ENCODE results near the gene RPN1.

Gene RPN1

GRCh38 chr3:128621931-128622330 lies 28.7 kb downstream of the RPN1 start:
- no peak overlapping the region for H3K27ac Mint-ChIP-seq
- H3K36me3 Mint-ChIP-seq (ENCODE audit: low read depth): peaks cover 68% of the 10 kb centered on the region

GRCh38 chr3:128621234-128621633 lies 29.4 kb downstream of the RPN1 start:
- Mint-ChIP-seq H3K27ac (no peak overlapping the region), H3K27me3 (ENCODE audit: low read depth, poor library complexity) (no peaks in the 10 kb centered on the region), H3K4me1 (peaks cover 21% of the 10 kb centered on the region), H3K4me3 (no peak overlapping the region), H3K9me3 (no peaks in the 10 kb centered on the region), H3K36me3 (ENCODE audit: low read depth) (peaks cover 61% of the 10 kb centered on the region)
- no peak for DNase-seq
- no peak for TF ChIP-seq CTCF (IDR thresholded peaks at IDR 0.05)

More at GRCh38 chr3:128621931-128622330, 28.7 kb downstream of the RPN1 start:
- DNase-seq: no peak
- Mint-ChIP-seq H3K27me3 (ENCODE audit: low read depth, poor library complexity) (no peaks in the 10 kb centered on the region), H3K4me1 (peaks cover 22% of the 10 kb centered on the region), H3K4me3 (no peak overlapping the region), H3K9me3 (no peaks in the 10 kb centered on the region)
- TF ChIP-seq CTCF (IDR thresholded peaks at IDR 0.05): no peak

GRCh38 chr3:128620268-128620691 lies 30.3 kb downstream of the RPN1 start:
- Mint-ChIP-seq H3K36me3 (ENCODE audit: low read depth) (peaks cover 52% of the 10 kb centered on the region), H3K27ac (no peak overlapping the region), H3K27me3 (ENCODE audit: low read depth, poor library complexity) (no peaks in the 10 kb centered on the region), H3K4me3 (no peak overlapping the region), H3K4me1 (peaks cover 21% of the 10 kb centered on the region), H3K9me3 (no peaks in the 10 kb centered on the region)
- no peak for TF ChIP-seq CTCF (IDR thresholded peaks at IDR 0.05)
- no peak for DNase-seq

- Mint-ChIP-seq H3K4me3 (peak overlapping the region; percentile 98), H3K27ac (peak overlapping the region; percentile 96), H3K4me1 (peaks cover 29% of the 10 kb centered on the region), H3K27me3 (ENCODE audit: low read depth, poor library complexity) (no peaks in the 10 kb centered on the region), H3K36me3 (ENCODE audit: low read depth) (peaks cover 42% of the 10 kb centered on the region), H3K9me3 (no peaks in the 10 kb centered on the region)
- TF ChIP-seq CTCF (IDR thresholded peaks at IDR 0.05): no peak
- no peak for DNase-seq
Observed at GRCh38 chr3:128619146-128619890, 31.3 kb downstream of the RPN1 start.

GRCh38 chr3:128618398-128618726 lies 32.3 kb downstream of the RPN1 start:
- H3K27ac Mint-ChIP-seq: peak overlapping the region; percentile 96
- peak overlapping the region; percentile 98 for H3K4me3 Mint-ChIP-seq
- no peaks in the 10 kb centered on the region for H3K27me3 Mint-ChIP-seq (ENCODE audit: low read depth, poor library complexity)
- DNase-seq: no peak
- no peaks in the 10 kb centered on the region for H3K9me3 Mint-ChIP-seq
- H3K4me1 Mint-ChIP-seq: peaks cover 37% of the 10 kb centered on the region
- peaks cover 33% of the 10 kb centered on the region for H3K36me3 Mint-ChIP-seq (ENCODE audit: low read depth)
- no peak for TF ChIP-seq CTCF (IDR thresholded peaks at IDR 0.05)
